Endothelial cell of umbilical vein (primary cell): Measurements from ENCODE around the gene ATAD2B. TPM values are rescaled to one million over a fixed set of nuclear protein-coding genes. Genes with fewer than 3 reads are reported as not detected.

Source experiments
- BruUV-seq: library from RNA; stranded (reverse); fragments of 400-500 nt; replicated peaks from 2 replicates; lab custom pipeline; 2021; lab: Mats Ljungman, UMichigan
- CTCF ChIA-PET: fragments of 300-600, 350-600 bp; sonication (Branson Sonifier 250); formaldehyde crosslinking; loops from one replicate; lab custom pipeline; 2021; ENCODE audit warnings: antibody characterized with exemption, inconsistent platforms; lab: Charles Lee
- POLR2A ChIA-PET: fragments of 300-600, 350-600 bp; sonication (Branson Sonifier 250); formaldehyde crosslinking; loops from one replicate; lab custom pipeline; 2021; ENCODE audit warnings: antibody characterized with exemption, inconsistent platforms; lab: Charles Lee
- DNase-seq: peaks from one replicate; pipeline ENCODE4 v3.0.0-alpha.2; 2011; ENCODE audit warnings: low read depth, low spot score
- FAIRE-seq: peaks from 2 replicates; lab custom pipeline; 2011; peaks lifted over from hg19 to GRCh38; lab: Jason Lieb, UNC
- H2AFZ ChIP-seq: 2 replicates; pipeline ENCODE4 v1.6.0; 2012; ENCODE audit warnings: low read depth, low read length, control low read depth, inconsistent platforms
- H3K27ac ChIP-seq: 2 replicates; pipeline ENCODE4 v1.5.1; 2011; ENCODE audit warnings: low read depth, mild to moderate bottlenecking, control low read depth, low read length, moderate library complexity; ENCODE audit not compliant: insufficient read depth
- H3K27me3 ChIP-seq, 2 experiments: 2 replicates each; pipeline versions ENCODE4 v1.6.0 to v1.6.1; 2011; ENCODE audit warnings: low read length in 2 of 2, mixed read lengths in 1 of 2; ENCODE audit not compliant: control insufficient read depth in 2 of 2, insufficient read depth in 2 of 2
- H3K36me3 ChIP-seq, 2 experiments: 2 replicates in 1 of 2; 3 replicates in 1 of 2; pipeline ENCODE4 v1.5.1; 2011; ENCODE audit warnings: low read length in 2 of 2, mild to moderate bottlenecking in 1 of 2, moderate library complexity in 1 of 2; ENCODE audit not compliant: control insufficient read depth in 2 of 2, insufficient read depth in 2 of 2; ENCODE audit errors: extremely low read depth in 1 of 2
- H3K4me1 ChIP-seq: 3 replicates; pipeline ENCODE4 v1.5.1; 2011; ENCODE audit warnings: mild to moderate bottlenecking, low read length; ENCODE audit not compliant: control insufficient read depth, insufficient read depth; ENCODE audit errors: extremely low read depth
- H3K4me2 ChIP-seq: 2 replicates; pipeline ENCODE4 v1.6.1; 2011; ENCODE audit warnings: low read length, control low read depth, mixed read lengths; ENCODE audit not compliant: insufficient read depth
- H3K4me3 ChIP-seq, 3 experiments: fragments of 200-600 bp in 1 of 3; sonication (generic), shearing (Covaris generic) in 1 of 3; replicated peaks in 1 of 3; 2 replicates each; pipeline ENCODE4 v1.5.1; 2011 to 2016; ENCODE audit warnings: control low read depth in 3 of 3, low read length in 3 of 3, mild to moderate bottlenecking in 2 of 3, inconsistent platforms in 1 of 3, low read depth in 1 of 3, moderate library complexity in 1 of 3; ENCODE audit not compliant: insufficient read depth in 1 of 3
- H3K79me2 ChIP-seq: 2 replicates; pipeline ENCODE4 v1.6.0; 2012; ENCODE audit warnings: low read length, inconsistent platforms; ENCODE audit not compliant: control insufficient read depth, insufficient read depth
- H3K9ac ChIP-seq: replicated peaks from 2 replicates; pipeline ENCODE3; 2011; ENCODE audit warnings: low read length, control low read depth; ENCODE audit not compliant: insufficient read depth; ENCODE audit errors: extremely low read depth
- H3K9me1 ChIP-seq: replicated peaks from 3 replicates; pipeline ENCODE4 v1.6.0; 2011; ENCODE audit warnings: mild to moderate bottlenecking, low read length; ENCODE audit not compliant: control insufficient read depth, insufficient read depth; ENCODE audit errors: extremely low read depth
- H3K9me3 ChIP-seq: replicated peaks from 2 replicates; pipeline ENCODE4 v1.5.1; 2012; ENCODE audit warnings: low read length, inconsistent platforms; ENCODE audit not compliant: control insufficient read depth, insufficient read depth
- H4K20me1 ChIP-seq: replicated peaks from 2 replicates; pipeline ENCODE3; 2011; ENCODE audit warnings: mild to moderate bottlenecking, low read length; ENCODE audit not compliant: control insufficient read depth, insufficient read depth; ENCODE audit errors: extremely low read depth
- EZH2 ChIP-seq: IDR thresholded peaks from 2 replicates; pipeline ENCODE4 v1.6.1; 2012; ENCODE audit warnings: borderline replicate concordance, low read depth, mild to moderate bottlenecking, moderate library complexity, low read length, inconsistent platforms; ENCODE audit not compliant: severe bottlenecking
- FOS ChIP-seq: IDR thresholded peaks from 2 replicates; pipeline ENCODE4 v1.6.1; 2011; ENCODE audit warnings: mild to moderate bottlenecking, low read length, moderate library complexity, borderline replicate concordance; ENCODE audit not compliant: insufficient read depth
- GATA2 ChIP-seq: IDR thresholded peaks from 2 replicates; pipeline ENCODE4 v1.7.0; 2011; ENCODE audit warnings: low read depth, mild to moderate bottlenecking, moderate library complexity, mixed read lengths, low read length; ENCODE audit not compliant: insufficient read length, insufficient read depth
- JUN ChIP-seq: IDR thresholded peaks from 2 replicates; pipeline ENCODE4 v1.6.1; 2011; ENCODE audit warnings: borderline replicate concordance, low read depth; ENCODE audit not compliant: insufficient read length, insufficient read depth
- MYC ChIP-seq: IDR thresholded peaks from one replicate; pipeline ENCODE4 v1.6.1; 2011; ENCODE audit warnings: mild to moderate bottlenecking, low read depth, low read length
- POLR2A ChIP-seq: IDR thresholded peaks from 2 replicates; pipeline ENCODE4 v1.6.1; 2012; ENCODE audit warnings: low read depth, mild to moderate bottlenecking, control low read depth, low read length
- POLR2AphosphoS5 ChIP-seq: IDR thresholded peaks from 2 replicates; pipeline ENCODE4 v1.6.1; 2012; ENCODE audit warnings: low read depth, mild to moderate bottlenecking, control low read depth, low read length, moderate library complexity; ENCODE audit not compliant: insufficient read depth
- dilution Hi-C: fragments of 300-500 bp; cut with MboI; formaldehyde crosslinking; loops from one replicate; pipeline ENCODE4 v1.15.0; 2019; ENCODE audit warnings: low sequenced_read_pairs; ENCODE audit not compliant: extremely low pct_ligation_motif_present
- intact Hi-C: fragments of 100-400 bp; cut with micrococcal nuclease; formaldehyde crosslinking; loops from one replicate; pipeline ENCODE4 v1.10.0; 2022
- polyA plus RNA-seq, 4 experiments: library from polyadenylated mRNA; depleted of rRNA in 3 of 4; stranded (reverse) in 3 of 4; unstranded in 1 of 4; fragments of >200 nt; gene quantifications; 2 replicates each; pipeline versions ENCODE4 v1.2.1 to v1.2.3, GENCODE V29; 2011 to 2012; ENCODE audit warnings: missing spikeins in 1 of 4
- total RNA-seq: library from RNA; stranded (reverse); gene quantifications from 2 replicates; pipeline ENCODE4 v1.2.3, GENCODE V29; 2021
- TF ChIP-seq, protein P1 (sequence below): IDR thresholded peaks from 2 replicates; pipeline ENCODE4 v1.6.1; 2011; ENCODE audit not compliant: insufficient read depth, insufficient read length
- TF ChIP-seq, protein P2 (sequence below), 2 donors: IDR thresholded peaks; 1 replicate in 1 of 2; 2 replicates in 1 of 2; pipeline ENCODE4 v1.5.1; 2011; ENCODE audit warnings: low read length in 2 of 2, mild to moderate bottlenecking in 2 of 2, moderate library complexity in 2 of 2, control low read depth in 1 of 2, inconsistent platforms in 1 of 2, low read depth in 1 of 2; ENCODE audit not compliant: insufficient read depth in 1 of 2; ENCODE audit errors: extremely low read depth in 1 of 2

ATAD2B gene
- total and polyA plus RNA-seq, 2 donors (not counting 3 experiments of a cell fraction or from before 2014, with no cell fraction given): 2.5 to 19.1 TPM

DNA sequence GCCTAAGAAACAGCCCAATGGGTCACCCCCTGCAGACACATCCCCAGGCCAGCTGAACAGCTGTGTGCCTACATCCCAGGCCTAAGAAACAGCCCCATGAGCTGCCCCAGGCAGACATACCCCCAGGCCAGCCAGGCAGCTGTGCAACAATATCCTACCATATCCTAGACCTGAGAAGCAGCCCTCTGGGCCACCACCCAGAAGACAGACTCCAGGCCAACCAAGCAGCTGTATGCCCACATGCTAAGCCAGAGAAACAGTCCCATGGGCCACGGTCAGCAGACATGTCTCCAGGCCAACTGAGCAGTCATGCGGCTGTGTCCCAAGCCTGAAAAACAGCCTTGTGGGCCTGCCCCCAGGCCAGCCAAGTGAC lies 205.5 kb downstream of the ATAD2B start:
- ChIA-PET CTCF (no interaction called here), POLR2A (no interaction called here)
- H4K20me1 ChIP-seq: no peaks in the 10 kb centered on the region
- H3K9me1 ChIP-seq: no peaks in the 10 kb centered on the region
- intact Hi-C loops (no loop called here), dilution Hi-C loops (no loop called here)
- no peaks in the 10 kb centered on the region for H3K4me1 ChIP-seq
- H3K79me2 ChIP-seq: no peaks in the 10 kb centered on the region
- H3K27me3 ChIP-seq: no peaks in the 10 kb centered on the region
- no peak overlapping the region for H3K27ac ChIP-seq
- DNase-seq (no peak), FAIRE-seq (no peak)
- no peak overlapping the region for H3K4me2 ChIP-seq
- no peak overlapping the region for H2AFZ ChIP-seq
- H3K4me3 ChIP-seq: no peak overlapping the region
- TF ChIP-seq EZH2 (no peak), POLR2A (no peak), GATA2 (no peak), MYC (no peak), POLR2AphosphoS5 (no peak), FOS (no peak), JUN (no peak)
- TF ChIP-seq, protein P1, sequence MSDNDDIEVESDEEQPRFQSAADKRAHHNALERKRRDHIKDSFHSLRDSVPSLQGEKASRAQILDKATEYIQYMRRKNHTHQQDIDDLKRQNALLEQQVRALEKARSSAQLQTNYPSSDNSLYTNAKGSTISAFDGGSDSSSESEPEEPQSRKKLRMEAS: no peak
- TF ChIP-seq, protein P2, sequence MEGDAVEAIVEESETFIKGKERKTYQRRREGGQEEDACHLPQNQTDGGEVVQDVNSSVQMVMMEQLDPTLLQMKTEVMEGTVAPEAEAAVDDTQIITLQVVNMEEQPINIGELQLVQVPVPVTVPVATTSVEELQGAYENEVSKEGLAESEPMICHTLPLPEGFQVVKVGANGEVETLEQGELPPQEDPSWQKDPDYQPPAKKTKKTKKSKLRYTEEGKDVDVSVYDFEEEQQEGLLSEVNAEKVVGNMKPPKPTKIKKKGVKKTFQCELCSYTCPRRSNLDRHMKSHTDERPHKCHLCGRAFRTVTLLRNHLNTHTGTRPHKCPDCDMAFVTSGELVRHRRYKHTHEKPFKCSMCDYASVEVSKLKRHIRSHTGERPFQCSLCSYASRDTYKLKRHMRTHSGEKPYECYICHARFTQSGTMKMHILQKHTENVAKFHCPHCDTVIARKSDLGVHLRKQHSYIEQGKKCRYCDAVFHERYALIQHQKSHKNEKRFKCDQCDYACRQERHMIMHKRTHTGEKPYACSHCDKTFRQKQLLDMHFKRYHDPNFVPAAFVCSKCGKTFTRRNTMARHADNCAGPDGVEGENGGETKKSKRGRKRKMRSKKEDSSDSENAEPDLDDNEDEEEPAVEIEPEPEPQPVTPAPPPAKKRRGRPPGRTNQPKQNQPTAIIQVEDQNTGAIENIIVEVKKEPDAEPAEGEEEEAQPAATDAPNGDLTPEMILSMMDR (IDR thresholded peaks at IDR 0.05; ENCODE audit: extremely low read depth in 1 of 2, insufficient read depth in 1 of 2, low read depth in 1 of 2, low read length in 2 of 2): no peak
- no peaks in the 10 kb centered on the region for H3K9me3 ChIP-seq
- H3K36me3 ChIP-seq: no peaks in the 10 kb centered on the region
- no peak overlapping the region for H3K9ac ChIP-seq
- no TSS peak for BruUV-seq
